SH-SY5Y (cell line): Measurements from ENCODE around the gene CHST11.

Experiments used
- GATA2 ChIP-seq: IDR thresholded peaks from 2 replicates; pipeline ENCODE4 v1.6.1; 2011; ENCODE audit warnings: mild to moderate bottlenecking, low read depth, low read length
- GATA3 ChIP-seq: IDR thresholded peaks from 2 replicates; pipeline ENCODE4 v1.6.1; 2011; ENCODE audit warnings: low read depth, mild to moderate bottlenecking, low read length, moderate library complexity

GRCh38 chr12:104691721-104692556 lies 235.2 kb downstream of the CHST11 start:
- TF ChIP-seq GATA2 (no peak), GATA3 (no peak)
